ENCODE measurements around the gene MC5R.

The MC5R gene

GRCh38 chr18:13823707-13824395 lies at the start of gene MC5R:
Gene MC5R (plus strand): TSS chr18:13824149. CDS start chr18:13825766, 1,617 bp downstream.
- peak; percentile 65 for DNase-seq

DNA sequence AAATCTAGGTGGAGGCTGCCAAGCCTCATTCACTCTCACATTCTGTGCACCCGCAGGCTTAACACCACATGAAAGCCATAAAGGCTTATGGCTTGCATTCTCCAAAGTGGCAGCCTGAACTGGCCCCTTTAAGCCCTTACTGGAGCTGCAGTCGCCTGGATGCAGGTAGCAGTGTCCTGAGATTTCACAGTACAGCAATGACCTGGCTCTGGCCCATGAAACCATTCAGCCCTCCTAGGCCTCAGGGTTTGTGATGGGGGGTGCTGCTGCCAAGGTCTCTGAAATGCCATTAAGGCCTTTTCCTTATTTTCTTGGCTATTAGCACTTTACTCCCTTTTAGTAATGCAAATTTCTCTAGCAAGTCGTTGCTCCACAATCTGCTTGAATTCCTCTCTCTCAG lies 48.9 kb upstream of the MC5R start:
- no peak for DNase-seq

- DNase-seq: no peak
Measured at GRCh38 chr18:13791181-13791580, 32.8 kb upstream of the MC5R start.

GRCh38 chr18:13793819-13794218 lies 30.1 kb upstream of the MC5R start:
- no peak for DNase-seq

GRCh38 chr18:13796515-13796914 lies 27.4 kb upstream of the MC5R start:
- DNase-seq: no peak

GRCh38 chr18:13797157-13797611 lies 26.8 kb upstream of the MC5R start:
- no peak for DNase-seq

GRCh38 chr18:13799396-13799795 lies 24.6 kb upstream of the MC5R start:
- DNase-seq: no peak

- DNase-seq: peak; percentile 39
Measured at GRCh38 chr18:13800505-13801259, 23.3 kb upstream of the MC5R start.

- no peak for DNase-seq
Measured at GRCh38 chr18:13801260-13801601, 22.7 kb upstream of the MC5R start.

DNA sequence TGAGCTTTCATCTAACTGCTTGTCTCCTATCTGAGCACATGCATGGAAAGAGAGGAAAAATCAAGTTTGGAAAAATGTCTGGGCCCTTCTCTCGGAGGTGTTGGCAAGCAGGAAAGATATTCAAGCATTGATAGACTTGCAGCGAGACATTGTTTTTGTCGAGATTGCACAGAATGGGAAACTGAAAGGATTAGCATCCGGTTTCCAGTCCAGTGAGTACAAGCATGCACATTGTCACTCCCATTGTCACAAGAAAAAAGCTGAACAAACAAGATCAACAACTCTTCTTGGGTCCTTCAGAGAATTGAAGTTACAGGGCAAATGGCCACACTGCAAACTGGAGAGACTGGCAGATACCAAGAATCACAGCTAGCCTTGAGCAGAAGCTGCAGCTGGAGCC lies 19.6 kb upstream of the MC5R start:
- no peak for DNase-seq

- DNase-seq: no peak
Measured at GRCh38 chr18:13808294-13809042, 15.5 kb upstream of the MC5R start.

DNA sequence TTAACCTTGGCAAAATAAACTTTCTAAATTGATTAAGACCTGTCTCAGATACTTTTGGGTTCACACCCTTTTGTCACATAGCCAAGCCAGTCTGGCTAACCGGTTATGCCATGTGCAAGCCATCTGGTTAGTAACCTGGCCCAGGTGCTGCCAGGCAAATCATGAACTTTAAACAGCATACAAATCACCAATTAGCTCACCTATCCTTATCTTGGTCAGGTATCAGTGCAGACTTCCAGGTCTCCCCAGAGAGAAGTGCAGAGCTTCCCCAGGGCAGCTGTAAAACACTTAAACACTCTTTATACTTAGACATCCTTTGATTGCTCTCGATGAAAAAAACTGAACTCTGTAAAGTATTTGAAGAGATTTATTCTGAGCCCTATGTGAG lies 14.9 kb upstream of the MC5R start:
- DNase-seq: no peak

DNA sequence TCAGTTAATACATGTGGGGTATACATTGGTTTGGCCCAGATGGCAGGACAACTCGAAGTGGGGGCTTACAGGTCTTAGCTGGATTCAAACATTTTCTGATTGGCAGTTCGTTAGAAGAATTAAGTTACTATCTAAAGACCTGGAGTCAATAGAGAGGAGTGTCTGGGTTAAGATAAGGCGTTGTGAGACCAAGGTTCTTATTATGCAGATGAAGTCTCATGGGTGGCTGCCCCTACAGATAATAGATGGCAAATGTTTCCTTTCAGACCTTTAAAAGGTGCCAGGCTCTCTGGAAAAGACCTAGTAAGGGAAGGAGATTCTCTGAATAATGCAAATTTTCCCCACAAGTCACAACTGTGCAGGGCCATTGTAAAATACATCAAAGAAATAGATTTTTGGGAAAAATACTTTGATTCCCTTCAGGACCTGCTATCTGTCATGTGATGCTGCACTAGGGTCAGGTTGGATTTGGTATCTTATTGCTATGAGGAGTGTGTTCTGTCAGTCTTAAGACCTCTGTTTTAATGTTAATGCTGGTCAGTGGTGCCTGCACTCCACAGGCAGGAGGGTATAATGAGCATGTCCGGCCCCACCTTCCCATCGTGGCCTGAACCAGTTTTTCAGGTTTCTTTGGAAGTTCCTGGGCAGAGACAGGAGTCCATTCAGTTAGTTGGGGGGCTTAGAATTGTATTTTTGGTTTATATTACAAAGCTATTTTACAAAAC lies 14.3 kb upstream of the MC5R start:
- DNase-seq: no peak

- DNase-seq: no peak
Measured at GRCh38 chr18:13810950-13811485, 12.9 kb upstream of the MC5R start.

DNA sequence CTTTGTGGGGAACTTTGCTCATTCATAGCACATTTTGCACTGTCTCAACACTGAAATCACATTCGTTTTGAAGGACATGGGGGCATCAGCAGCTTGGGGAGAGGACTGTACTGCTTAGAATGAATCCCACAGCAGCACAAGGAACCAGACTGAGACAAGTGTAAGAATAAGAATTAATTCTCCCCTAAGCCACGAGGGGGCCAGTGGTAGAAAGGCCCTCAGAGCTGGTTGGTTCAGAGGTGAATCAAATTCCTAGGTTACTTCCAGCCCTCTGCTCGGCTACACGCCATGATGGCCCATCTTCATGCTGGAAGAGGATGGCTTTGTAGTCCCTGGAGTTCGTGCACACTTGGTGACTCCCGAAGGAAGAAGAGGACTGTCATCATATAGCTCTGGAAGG lies 12.0 kb upstream of the MC5R start:
- DNase-seq: no peak

- DNase-seq: peak; percentile 58
Measured at GRCh38 chr18:13813271-13813849, 10.6 kb upstream of the MC5R start.

GRCh38 chr18:13826209-13826608 lies 2.3 kb downstream of the MC5R start:
- no peak for DNase-seq

GRCh38 chr18:13831864-13832508 lies 8.0 kb downstream of the MC5R start:
- no peak for DNase-seq

DNA sequence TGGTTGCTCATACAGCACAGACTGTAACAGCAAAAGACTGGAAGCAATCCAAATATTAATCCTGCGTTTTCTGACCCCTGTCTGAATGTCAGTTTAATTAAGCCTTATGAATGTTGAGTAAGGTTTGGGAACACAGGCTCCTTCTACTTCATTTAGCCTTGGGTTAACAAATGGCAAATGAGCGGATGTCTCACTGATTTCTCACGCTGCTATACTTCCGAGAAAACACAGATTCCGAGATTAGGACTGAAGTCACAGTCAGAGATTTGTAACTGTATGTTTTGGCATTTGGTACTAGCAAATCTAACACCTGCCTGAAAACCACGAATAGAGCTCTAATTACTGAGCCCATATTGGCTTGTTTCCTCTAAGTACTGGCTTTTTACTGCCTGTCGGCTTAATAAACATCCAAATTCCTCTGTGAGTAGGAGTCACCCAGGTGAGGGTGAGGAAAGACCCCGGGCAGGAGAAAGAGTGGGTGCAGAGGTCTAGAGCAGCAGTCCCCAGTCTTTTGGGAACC lies 10.6 kb downstream of the MC5R start:
- DNase-seq: no peak

- DNase-seq: no peak
Measured at GRCh38 chr18:13835202-13835601, 11.3 kb downstream of the MC5R start.

- DNase-seq: no peak
Measured at GRCh38 chr18:13836559-13836958, 12.6 kb downstream of the MC5R start.

DNA sequence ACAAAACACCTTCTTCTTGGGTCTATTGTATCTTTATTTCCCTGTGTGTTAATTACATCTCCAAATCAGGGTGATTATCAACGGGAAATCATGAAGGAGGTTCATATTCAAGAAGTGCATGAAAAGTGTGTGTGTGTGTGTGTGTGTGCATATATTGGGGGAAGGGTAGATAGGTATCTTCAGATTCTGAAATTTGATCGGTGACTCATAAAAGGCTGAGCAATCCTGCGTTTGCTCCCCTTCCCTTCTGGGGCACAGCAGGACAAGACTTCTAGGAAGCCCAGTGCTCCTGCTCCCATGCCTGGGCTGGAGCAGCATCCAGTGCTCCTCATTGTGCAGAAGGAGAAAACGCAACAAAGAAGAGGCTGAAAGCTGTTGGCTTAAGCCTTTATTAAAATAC lies 25.8 kb downstream of the MC5R start:
- no peak for DNase-seq

Measured in CD4-positive, alpha-beta T cell treated with Interleukin-10 for 1 hour (primary cell).